ENCODE results near the gene PRKAR1B.

GRCh38 chr7:508461-509170 is 218.5 kb downstream of the PRKAR1B start:
- TF ChIP-seq GATA2 (CRISPR knock-in tag; IDR thresholded peaks at IDR 0.05) (no peak), TAF1 (IDR thresholded peaks at IDR 0.05; ENCODE audit: borderline replicate concordance, low read depth, low read length) (no peak), YY1 (IDR thresholded peaks at IDR 0.05; ENCODE audit: low read depth) (no peak), CTCF (IDR thresholded peaks at IDR 0.05) (no peak), RFX5 (IDR thresholded peaks at IDR 0.05; ENCODE audit: low read length) (no peak), ZBTB33 (IDR thresholded peaks at IDR 0.05; ENCODE audit: borderline replicate concordance, low read depth) (no peak)
- TF ChIP-seq, protein P1, sequence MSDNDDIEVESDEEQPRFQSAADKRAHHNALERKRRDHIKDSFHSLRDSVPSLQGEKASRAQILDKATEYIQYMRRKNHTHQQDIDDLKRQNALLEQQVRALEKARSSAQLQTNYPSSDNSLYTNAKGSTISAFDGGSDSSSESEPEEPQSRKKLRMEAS (IDR thresholded peaks at IDR 0.05; ENCODE audit: low read depth) = no peak
